HCT116 (cell line): Measurements from ENCODE around the gene ATG10. TPM values are rescaled to one million over a fixed set of nuclear protein-coding genes. Genes with fewer than 3 reads are reported as not detected.

Experiments used
- ATAC-seq: fragments of 200-7000 bp; cut with Tn5 transposase; 2 replicates; pipeline ENCODE4 v1.9.1; 2020; ENCODE audit warnings: mild to moderate bottlenecking, moderate library complexity
- BruUV-seq: library from RNA; stranded (reverse); fragments of 400-500 nt; replicated peaks from 2 replicates; lab custom pipeline; 2021; lab: Mats Ljungman, UMichigan
- CTCF ChIA-PET: fragments of 300-600 bp; sonication (Branson Sonifier 250); formaldehyde crosslinking; loops from one replicate; lab custom pipeline; 2021; ENCODE audit warnings: antibody characterized with exemption; lab: Charles Lee
- POLR2A ChIA-PET: fragments of 300-600, 350-600 bp; sonication (Branson Sonifier 250); formaldehyde crosslinking; loops from one replicate; lab custom pipeline; 2021; ENCODE audit warnings: antibody characterized with exemption; lab: Charles Lee
- RAD21 ChIA-PET, 2 experiments: fragments of 300-600 bp; sonication (Branson Sonifier 250); formaldehyde crosslinking; loops; one replicate each; lab custom pipeline; 2023; ENCODE audit warnings: low total read pairs in 2 of 2; ENCODE audit not compliant: uncharacterized antibody in 2 of 2, unreplicated experiment in 2 of 2, low non-redundant PET in 1 of 2; lab: Charles Lee
- DNase-seq: peaks from one replicate; pipeline ENCODE4 v3.0.0-alpha.2; 2010; ENCODE audit warnings: low read depth, low spot score
- H2AFZ ChIP-seq: fragments of 200-600 bp; shearing (Covaris generic), sonication (generic); 2 replicates; pipeline ENCODE4 v1.6.1; 2017; ENCODE audit warnings: low read depth, mixed run types, mixed read lengths, antibody characterized with exemption, low read length; ENCODE audit not compliant: poor library complexity, severe bottlenecking
- H3K27ac ChIP-seq: 2 replicates; pipeline ENCODE4 v1.5.1; 2012; ENCODE audit warnings: low read depth, low read length
- H3K27me3 ChIP-seq: fragments of 200-600 bp; sonication (generic); 2 replicates; pipeline ENCODE4 v1.6.1; 2016; ENCODE audit warnings: mixed run types, low read length, mixed read lengths; ENCODE audit not compliant: insufficient read depth
- H3K36me3 ChIP-seq, 2 experiments: fragments of 200-500 bp in 1 of 2; fragments of 200-600 bp in 1 of 2; sonication (Bioruptor generic) in 1 of 2; sonication (generic) in 1 of 2; 2 replicates each; pipeline versions ENCODE4 v1.5.1 to v1.6.1; 2014 to 2016; ENCODE audit warnings: low read length in 2 of 2, inconsistent platforms in 1 of 2, mixed read lengths in 1 of 2, mixed run types in 1 of 2; ENCODE audit not compliant: insufficient read depth in 2 of 2, control insufficient read depth in 1 of 2
- H3K4me1 ChIP-seq, 2 experiments: fragments of 200-600 bp in 1 of 2; sonication (generic) in 1 of 2; 2 replicates each; pipeline versions ENCODE4 v1.5.1 to v1.6.1; 2012 to 2017; ENCODE audit warnings: low read length in 2 of 2, inconsistent platforms in 1 of 2, mild to moderate bottlenecking in 1 of 2, mixed read lengths in 1 of 2, mixed run types in 1 of 2, moderate library complexity in 1 of 2; ENCODE audit not compliant: insufficient read depth in 2 of 2, control insufficient read depth in 1 of 2
- H3K4me2 ChIP-seq: fragments of 200-600 bp; sonication (generic); 2 replicates; pipeline ENCODE4 v1.6.1; 2017; ENCODE audit warnings: mixed run types, low read length, mixed read lengths
- H3K4me3 ChIP-seq, 2 experiments: fragments of 200-600 bp in 1 of 2; sonication (generic) in 1 of 2; replicated peaks in 1 of 2; 2 replicates each; pipeline ENCODE4 v1.5.1; 2011 to 2016; ENCODE audit warnings: low read length in 2 of 2, control low read depth in 1 of 2, low read depth in 1 of 2, mild to moderate bottlenecking in 1 of 2, mixed read lengths in 1 of 2, mixed run types in 1 of 2
- H3K79me2 ChIP-seq: fragments of 200-600 bp; sonication (generic); 2 replicates; pipeline ENCODE4 v1.6.1; 2017; ENCODE audit warnings: mild to moderate bottlenecking, mixed run types, low read length, moderate library complexity, mixed read lengths; ENCODE audit not compliant: insufficient read depth
- H3K9ac ChIP-seq: fragments of 200-600 bp; sonication (generic); 2 replicates; pipeline ENCODE4 v1.6.1; 2016; ENCODE audit warnings: low read length, mixed read lengths
- H3K9me2 ChIP-seq: fragments of 200-600 bp; sonication (generic), shearing (Covaris generic); 2 replicates; pipeline ENCODE4 v1.6.1; 2017; ENCODE audit warnings: mixed run types, mild to moderate bottlenecking, moderate library complexity; ENCODE audit not compliant: insufficient read depth
- H3K9me3 ChIP-seq, 2 experiments: fragments of 200-500 bp in 1 of 2; fragments of 200-600 bp in 1 of 2; sonication (Bioruptor generic) in 1 of 2; sonication (generic) in 1 of 2; 2 replicates each; pipeline ENCODE4 v1.6.1; 2014 to 2017; ENCODE audit warnings: low read length in 2 of 2, mixed read lengths in 2 of 2, inconsistent platforms in 1 of 2, low read depth in 1 of 2, mild to moderate bottlenecking in 1 of 2, mixed run types in 1 of 2, moderate library complexity in 1 of 2; ENCODE audit not compliant: control insufficient read depth in 1 of 2, insufficient read depth in 1 of 2
- H4K20me1 ChIP-seq: fragments of 200-600 bp; sonication (generic), shearing (Covaris generic); 2 replicates; pipeline ENCODE4 v1.6.1; 2017; ENCODE audit warnings: mixed run types, mild to moderate bottlenecking, moderate library complexity; ENCODE audit not compliant: insufficient read depth
- CEBPB ChIP-seq: IDR thresholded peaks from 2 replicates; pipeline ENCODE4 v1.6.1; 2012; ENCODE audit warnings: low read depth
- CTCF ChIP-seq, 3 experiments: fragments of 200-600 bp in 1 of 3; sonication (generic) in 1 of 3; IDR thresholded peaks in 2 of 3; conservative IDR thresholded peaks in 1 of 3; 2 replicates each; pipeline ENCODE4 v1.5.1; 2012 to 2017; ENCODE audit warnings: low read depth in 2 of 3, low read length in 2 of 3, antibody characterized with exemption in 1 of 3, borderline replicate concordance in 1 of 3, control low read depth in 1 of 3, mild to moderate bottlenecking in 1 of 3, mixed read lengths in 1 of 3, mixed run types in 1 of 3, moderate library complexity in 1 of 3; ENCODE audit not compliant: insufficient read depth in 1 of 3
- ELF1 ChIP-seq: IDR thresholded peaks from 2 replicates; pipeline ENCODE4 v1.6.1; 2012; ENCODE audit warnings: low read depth, borderline replicate concordance
- EZH2 ChIP-seq: fragments of 200-600 bp; sonication (generic); IDR thresholded peaks from 2 replicates; pipeline ENCODE4 v1.6.1; 2017; ENCODE audit warnings: antibody characterized with exemption, mixed run types
- POLR2A ChIP-seq: IDR thresholded peaks from 2 replicates; pipeline ENCODE4 v1.7.0; 2011; ENCODE audit warnings: borderline replicate concordance; ENCODE audit not compliant: insufficient read depth, insufficient read length; ENCODE audit errors: extremely low read depth
- RAD21 ChIP-seq: IDR thresholded peaks from 2 replicates; pipeline ENCODE4 v1.6.1; 2012; ENCODE audit warnings: low read depth, mild to moderate bottlenecking
- intact Hi-C: fragments of 100-400 bp; cut with micrococcal nuclease; formaldehyde crosslinking; loops from 2 replicates; pipeline ENCODE4 v1.10.0; 2022
- total RNA-seq: library from RNA; stranded (reverse); gene quantifications from one replicate; pipeline ENCODE4 v1.2.1, GENCODE V29; 2021; ENCODE audit not compliant: unreplicated experiment

Gene ATG10
- total RNA-seq, 1 experiment from 2014 or later, result 9.4 TPM

DNA sequence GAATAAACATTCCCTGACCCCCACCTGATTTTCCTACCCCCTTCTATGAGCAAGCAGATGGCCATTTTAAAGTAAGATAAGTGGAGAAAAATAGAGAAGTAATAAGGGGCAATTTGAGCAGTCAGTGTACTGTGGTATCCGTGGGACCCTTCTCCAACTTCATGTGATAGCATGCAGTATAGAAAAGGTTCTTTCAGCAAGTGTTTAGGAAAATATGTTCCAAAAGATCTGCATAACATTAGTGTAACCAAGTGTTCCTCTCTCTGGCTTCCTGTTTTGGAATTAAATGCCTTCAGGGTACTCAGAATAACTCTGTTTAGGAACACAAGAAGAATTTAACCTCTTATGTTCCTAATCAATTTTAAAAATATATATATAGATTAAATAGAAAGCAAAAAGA, 134.9 kb downstream of the ATG10 start:
- H3K4me3 ChIP-seq, result no peak overlapping the region
- POLR2A ChIA-PET, result no interaction called here
- no peak for DNase-seq
- intact Hi-C loops, result loop anchor here (1.0 to 5.0 kb wide), 2 partner anchors 61 to 119 kb away; no protein-coding TSS in a partner anchor
- H3K4me2 ChIP-seq, result no peak overlapping the region
- BruUV-seq, result no TSS peak
- ATAC-seq, result no peak
- H3K36me3 ChIP-seq, result no peaks in the 10 kb centered on the region
- H4K20me1 ChIP-seq, result no peaks in the 10 kb centered on the region
- no peaks in the 10 kb centered on the region for H3K9me2 ChIP-seq
- TF ChIP-seq EZH2 (no peak), ELF1 (no peak)
- no peak overlapping the region for H3K27ac ChIP-seq
- H2AFZ ChIP-seq, result no peak overlapping the region
- RAD21 ChIA-PET, result interaction anchor here in 1 of 2 experiments (0.5 to 1.1 kb wide), 2 partner anchors 59 to 84 kb away, joined by 3 to 4 read pairs; no protein-coding TSS in a partner anchor
- H3K79me2 ChIP-seq, result no peaks in the 10 kb centered on the region
- no peak overlapping the region for H3K9ac ChIP-seq
- H3K9me3 ChIP-seq, result no peaks in the 10 kb centered on the region
- no peaks in the 10 kb centered on the region for H3K27me3 ChIP-seq
- H3K4me1 ChIP-seq, result no peaks in the 10 kb centered on the region
- CTCF ChIA-PET, result interaction anchor here (0.9 to 2.9 kb wide), 6 partner anchors 9 to 119 kb away, joined by 3 to 41 read pairs (median 4); no protein-coding TSS in a partner anchor

- Histone ChIP-seq H3K4me3 (no peak overlapping the region), H2AFZ (no peak overlapping the region), H3K4me2 (no peak overlapping the region), H3K36me3 (no peaks in the 10 kb centered on the region), H3K4me1 (no peaks in the 10 kb centered on the region), H4K20me1 (no peaks in the 10 kb centered on the region), H3K79me2 (no peaks in the 10 kb centered on the region), H3K9me3 (no peaks in the 10 kb centered on the region), H3K27me3 (no peaks in the 10 kb centered on the region), H3K27ac (no peak overlapping the region), H3K9ac (no peak overlapping the region), H3K9me2 (no peaks in the 10 kb centered on the region)
- intact Hi-C loops, result loop anchor here (1.0 to 5.0 kb wide), 2 partner anchors 60 to 118 kb away; no protein-coding TSS in a partner anchor
- POLR2A ChIA-PET, result no interaction called here
- CTCF ChIA-PET, result interaction anchor here (0.7 to 2.9 kb wide), 6 partner anchors 8 to 118 kb away, joined by 3 to 41 read pairs (median 5); no protein-coding TSS in a partner anchor
- RAD21 ChIA-PET, result interaction anchor here (0.5 to 1.1 kb wide), 4 partner anchors 59 to 205 kb away, joined by 3 to 4 read pairs (median 3); no protein-coding TSS in a partner anchor
- DNase-seq, result no peak
- no TSS peak for BruUV-seq
- ATAC-seq, result no peak
- TF ChIP-seq CEBPB, result no peak
- TF ChIP-seq POLR2A, result no peak
- TF ChIP-seq CTCF (IDR thresholded peaks at IDR 0.05 in 2 of 3, conservative IDR thresholded peaks at IDR 0.05 in 1 of 3; ENCODE audit: borderline replicate concordance in 1 of 3, insufficient read depth in 1 of 3, low read depth in 2 of 3, low read length in 2 of 3), result peak in 2 of 3 experiments; percentile 52; a peak in 4 of 6 replicates
- TF ChIP-seq RAD21, result peak; percentile 37
These were observed 135.4 kb downstream of the ATG10 start for GRCh38 chr5:82107267-82107666.
